Parathyroid adenoma (tissue), 2 donors: ENCODE data around the gene CAP2.
"Not testable (repeated sequence)": the region's sequence is repeated elsewhere in the genome, so short reads cannot be mapped to it uniquely, and the experiment has no call there.

Experiments
- H2AFZ ChIP-seq: fragments of 300-600 bp; sonication (generic); one replicate; pipeline ENCODE4 v1.7.0; 2017; ENCODE audit warnings: antibody characterized with exemption, mild to moderate bottlenecking
- H3K27ac ChIP-seq: fragments of 300-600 bp; sonication (generic); one replicate; pipeline ENCODE4 v1.7.0; 2017
- H3K27me3 ChIP-seq: fragments of 300-600 bp; sonication (generic); one replicate; pipeline ENCODE4 v1.7.0; 2017; ENCODE audit warnings: low read length; ENCODE audit not compliant: control insufficient read depth, insufficient read depth
- H3K36me3 ChIP-seq: fragments of 300-600 bp; sonication (generic); one replicate; pipeline ENCODE4 v1.7.0; 2017; ENCODE audit warnings: low read length; ENCODE audit not compliant: control insufficient read depth, insufficient read depth
- H3K4me1 ChIP-seq: fragments of 300-600 bp; sonication (generic); one replicate; pipeline ENCODE4 v1.7.0; 2017; ENCODE audit warnings: control low read depth
- H3K4me2 ChIP-seq: fragments of 300-600 bp; sonication (generic); one replicate; pipeline ENCODE4 v1.7.0; 2017; ENCODE audit warnings: low read length
- H3K4me3 ChIP-seq: fragments of 300-600 bp; sonication (generic); one replicate; pipeline ENCODE4 v1.7.0; 2017; ENCODE audit warnings: low read depth, low read length
- H3K79me2 ChIP-seq: fragments of 300-600 bp; sonication (generic); one replicate; pipeline ENCODE4 v1.7.0; 2017; ENCODE audit warnings: control low read depth
- H3K9ac ChIP-seq: fragments of 300-600 bp; sonication (generic); one replicate; pipeline ENCODE4 v1.7.0; 2017; ENCODE audit warnings: mild to moderate bottlenecking
- H3K9me3 ChIP-seq: fragments of 300-600 bp; sonication (generic); one replicate; pipeline ENCODE4 v1.7.0; 2017; ENCODE audit warnings: low read length; ENCODE audit not compliant: control insufficient read depth
- CTCF ChIP-seq: fragments of 300-600 bp; sonication (generic); IDR thresholded peaks from one replicate; pipeline ENCODE4 v1.7.0; 2017; ENCODE audit warnings: antibody characterized with exemption, mild to moderate bottlenecking
- donor health status: primary hyperparathyroidism.

Gene CAP2

GRCh38 chr6:17584241-17584803, 190.9 kb downstream of the CAP2 start:
- Histone ChIP-seq H3K79me2 (no peaks in the 10 kb centered on the region), H3K4me3 (peak overlapping the region; percentile 32), H2AFZ (peak overlapping the region; percentile 85), H3K9me3 (no peaks in the 10 kb centered on the region), H3K4me1 (peaks cover 6% of the 10 kb centered on the region), H3K9ac (no peak overlapping the region), H3K27me3 (no peaks in the 10 kb centered on the region), H3K36me3 (no peaks in the 10 kb centered on the region), H3K27ac (peak overlapping the region; percentile 88), H3K4me2 (no peak overlapping the region)
- TF ChIP-seq CTCF = peak; percentile 90

- Histone ChIP-seq H3K9ac (no peak overlapping the region), H3K36me3 (no peaks in the 10 kb centered on the region), H3K4me3 (no peak overlapping the region), H3K9me3 (no peaks in the 10 kb centered on the region), H2AFZ (peak overlapping the region; percentile 23), H3K79me2 (no peaks in the 10 kb centered on the region), H3K4me1 (peaks cover 6% of the 10 kb centered on the region), H3K27me3 (no peaks in the 10 kb centered on the region), H3K4me2 (no peak overlapping the region), H3K27ac (no peak overlapping the region)
- peak; percentile 33 for TF ChIP-seq CTCF
These were observed 192.5 kb downstream of the CAP2 start for GRCh38 chr6:17585766-17586490.

- not testable (repeated sequence) for H2AFZ ChIP-seq, H3K4me2 ChIP-seq, H3K27ac ChIP-seq, H3K4me3 ChIP-seq, H3K27me3 ChIP-seq, H3K4me1 ChIP-seq, H3K9me3 ChIP-seq, H3K36me3 ChIP-seq, H3K9ac ChIP-seq, H3K79me2 ChIP-seq
These were observed 193.2 kb downstream of the CAP2 start for GRCh38 chr6:17586623-17587022.

- H3K27ac ChIP-seq = no peak overlapping the region
These were observed 194.6 kb downstream of the CAP2 start for GRCh38 chr6:17588011-17588410.

More at GRCh38 chr6:17588011-17588410, 194.6 kb downstream of the CAP2 start:
- Histone ChIP-seq H2AFZ (no peak overlapping the region), H3K79me2 (no peaks in the 10 kb centered on the region), H3K4me3 (no peak overlapping the region), H3K9me3 (no peaks in the 10 kb centered on the region), H3K4me1 (peaks cover 6% of the 10 kb centered on the region), H3K27me3 (no peaks in the 10 kb centered on the region), H3K36me3 (no peaks in the 10 kb centered on the region), H3K9ac (no peak overlapping the region), H3K4me2 (no peak overlapping the region)
- no peak for TF ChIP-seq CTCF
